Erythroblast (primary cell): Measurements from ENCODE around the gene SH3BP5.

ENCODE experiments used
- GATA1 ChIP-seq: IDR thresholded peaks from 2 replicates; pipeline ENCODE4 v1.6.1; 2011; ENCODE audit warnings: low read depth, mild to moderate bottlenecking, control low read depth, low read length, moderate library complexity
- POLR2A ChIP-seq: IDR thresholded peaks from 2 replicates; pipeline ENCODE4 v1.6.1; 2011; ENCODE audit warnings: mild to moderate bottlenecking, low read length

DNA sequence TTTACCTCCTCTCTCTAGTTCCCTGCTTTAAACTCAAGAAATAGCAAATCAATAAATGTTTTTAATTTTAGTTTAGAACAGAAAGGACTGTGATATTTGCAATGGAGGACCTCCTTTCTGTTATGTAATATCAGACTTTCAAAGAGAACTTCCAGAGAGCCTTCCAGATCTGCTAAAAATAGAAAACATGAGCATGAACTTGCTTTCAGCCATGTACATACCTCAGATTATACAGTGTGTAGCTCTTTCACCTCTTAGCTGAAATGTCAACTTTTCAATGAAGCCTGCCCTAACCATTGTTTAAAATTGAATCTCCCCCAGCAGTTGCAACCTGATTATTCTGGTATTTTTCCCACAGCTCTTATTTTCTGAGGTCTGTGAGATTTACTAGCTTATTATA is 113.7 kb downstream of the SH3BP5 start:
- TF ChIP-seq POLR2A (no peak), GATA1 (no peak)
